Measurements from ENCODE around the gene SIAH2. TPM values are rescaled to one million over a fixed set of nuclear protein-coding genes. Genes with fewer than 3 reads are reported as not detected.

SIAH2 gene
- polyA plus RNA-seq, 3 donors = 24.6 to 43.5 (median 28.2) TPM

DNA sequence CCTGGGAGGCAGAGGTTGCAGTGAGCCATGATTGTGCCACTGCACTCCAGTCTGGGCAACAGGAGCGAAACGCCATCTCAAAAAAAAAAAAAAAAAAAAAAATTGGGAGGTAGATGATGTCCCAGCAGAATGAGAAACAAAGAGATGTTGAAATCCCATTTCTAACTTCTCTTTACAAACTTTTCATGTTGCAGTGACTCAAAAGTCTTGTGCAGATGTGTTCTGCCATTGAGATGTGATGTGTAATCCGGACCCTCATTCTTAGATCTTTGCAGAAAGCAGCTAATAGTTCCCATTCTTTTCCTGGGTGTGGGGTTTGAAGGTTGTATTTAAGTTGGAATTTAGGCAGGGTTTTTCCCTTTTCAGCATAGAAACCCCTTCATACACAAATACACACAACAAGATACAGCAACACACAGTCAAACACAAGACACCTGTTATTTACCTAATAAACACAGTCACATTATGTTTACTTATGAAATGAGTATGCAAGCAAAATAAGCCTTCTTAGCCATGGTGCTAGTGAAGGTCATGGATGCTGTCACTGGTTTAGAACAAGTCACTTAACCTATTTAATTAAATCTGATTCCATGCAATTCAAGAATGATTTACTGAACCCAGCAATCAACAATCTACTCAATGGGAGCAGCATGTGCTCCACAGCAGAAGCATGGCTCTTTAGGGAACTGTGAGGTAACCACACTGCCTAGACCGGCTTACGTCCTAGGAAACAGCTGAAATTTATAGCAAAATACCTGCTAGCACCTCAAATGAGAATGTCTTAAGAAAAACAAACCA is 14.9 kb downstream of the SIAH2 start:
- H3K4me3 ChIP-seq (replicated peaks in 1 of 3; ENCODE audit: low read depth in 2 of 3, low read length in 3 of 3) = peak overlapping the region in 1 of 3 experiments; percentile 1

More for the DNA sequence above, 14.9 kb downstream of the SIAH2 start:
- H3K4me1 ChIP-seq (ENCODE audit: control insufficient read depth in 1 of 2, insufficient read depth in 2 of 2, low read length in 2 of 2) = peaks cover 13 to 23% of the 10 kb centered on the region in 2 donors
- no peak overlapping the region for H3K4me2 ChIP-seq (replicated peaks; ENCODE audit: extremely low read depth, low read length, poor library complexity, severe bottlenecking)
- no peak overlapping the region for H3K9ac ChIP-seq (ENCODE audit: insufficient read depth, low read length, poor library complexity, severe bottlenecking)
- intact Hi-C loops (cut with micrococcal nuclease) = no loop called here
- peak; percentile 53 to 72 (median 71) for DNase-seq
- Mint-ChIP-seq H3K9me3 (no peaks in the 10 kb centered on the region), H3K27me3 (ENCODE audit: low read depth in 3 of 3) (peaks cover 0 to 2% (median 0%) of the 10 kb centered on the region in 3 donors), H3K27ac (peak overlapping the region in 6 of 7 donors; percentile 51 to 95 (median 78)), H3K36me3 (peaks cover 12 to 22% of the 10 kb centered on the region in 2 donors), H3K4me1 (peaks cover 57% of the 10 kb centered on the region), H3K4me3 (no peak overlapping the region)
- H3K27me3 ChIP-seq (ENCODE audit: control insufficient read depth in 2 of 2, insufficient read depth in 2 of 2, low read length in 2 of 2) = no peaks in the 10 kb centered on the region
- H3K36me3 ChIP-seq (replicated peaks in 1 of 2; ENCODE audit: control insufficient read depth in 1 of 2, insufficient read depth in 2 of 2, low read length in 2 of 2) = peaks cover 4 to 8% of the 10 kb centered on the region in 2 donors
- H4K20me1 ChIP-seq (ENCODE audit: insufficient read depth, low read length) = peaks cover 99% of the 10 kb centered on the region
- WGBS (ENCODE audit: insufficient coverage) = no CpG with 5 or more reads among the region's 5 CpGs
- peak overlapping the region; percentile 10 to 63 for H3K27ac ChIP-seq (ENCODE audit: low read depth in 1 of 2, low read length in 2 of 2)
- no peak for TF ChIP-seq CTCF (IDR thresholded peaks at IDR 0.05)
- H3K9me3 ChIP-seq (replicated peaks in 1 of 2; ENCODE audit: control insufficient read depth in 1 of 2, insufficient read depth in 1 of 2, low read length in 2 of 2) = no peaks in the 10 kb centered on the region
- H2AFZ ChIP-seq (ENCODE audit: insufficient read depth, low read depth, low read length, poor library complexity, severe bottlenecking) = no peak overlapping the region
- H3K79me2 ChIP-seq (ENCODE audit: insufficient read depth, low read length) = peaks cover 100% of the 10 kb centered on the region

Data from CD14-positive monocyte (primary cell).